ENCODE data around the gene UBD. TPM values are rescaled to one million over a fixed set of nuclear protein-coding genes. Genes with fewer than 3 reads are reported as not detected.

The UBD gene
- total RNA-seq, 1 experiment from 2014 or later: not detected

- Histone ChIP-seq H4K20me1 (ENCODE audit: insufficient read depth) (no peaks in the 10 kb centered on the region), H3K36me3 (ENCODE audit: control insufficient read depth in 1 of 2, insufficient read depth in 2 of 2, low read length in 2 of 2) (no peaks in the 10 kb centered on the region), H3K79me2 (ENCODE audit: insufficient read depth, low read length) (no peaks in the 10 kb centered on the region), H2AFZ (ENCODE audit: low read depth, low read length, poor library complexity, severe bottlenecking) (no peak overlapping the region), H3K9me2 (ENCODE audit: insufficient read depth) (no peaks in the 10 kb centered on the region), H3K4me1 (ENCODE audit: control insufficient read depth in 1 of 2, insufficient read depth in 2 of 2, low read length in 2 of 2) (no peaks in the 10 kb centered on the region), H3K27ac (ENCODE audit: low read depth, low read length) (no peak overlapping the region), H3K27me3 (ENCODE audit: insufficient read depth, low read length) (peaks cover 4% of the 10 kb centered on the region; the same call in 1 of the 2 replicates), H3K4me2 (ENCODE audit: low read length) (no peak overlapping the region), H3K9ac (ENCODE audit: low read length) (no peak overlapping the region), H3K9me3 (ENCODE audit: control insufficient read depth in 1 of 2, insufficient read depth in 1 of 2, low read depth in 1 of 2, low read length in 2 of 2) (no peaks in the 10 kb centered on the region), H3K4me3 (replicated peaks in 1 of 2; ENCODE audit: low read depth in 1 of 2, low read length in 2 of 2) (no peak overlapping the region)
- ATAC-seq: no peak
- no peak for DNase-seq (ENCODE audit: low read depth, low spot score)
- POLR2A ChIA-PET: no interaction called here
- CTCF ChIA-PET: no interaction called here
- intact Hi-C loops (cut with micrococcal nuclease): no loop called here
- RAD21 ChIA-PET (ENCODE audit: low non-redundant PET in 1 of 2, low total read pairs in 2 of 2, uncharacterized antibody in 2 of 2, unreplicated experiment in 2 of 2): no interaction called here
- no TSS peak for BruUV-seq (replicated peaks)
- TF ChIP-seq EGR1 (IDR thresholded peaks at IDR 0.05; ENCODE audit: low read depth) (no peak), YY1 (IDR thresholded peaks at IDR 0.05; ENCODE audit: extremely low read depth, insufficient replicate concordance, low read depth, low read length) (no peak), EZH2phosphoT487 (IDR thresholded peaks at IDR 0.05; ENCODE audit: borderline replicate concordance) (no peak), CEBPB (IDR thresholded peaks at IDR 0.05; ENCODE audit: low read depth) (no peak)
These were observed 7.3 kb upstream of the UBD start for GRCh38 chr6:29566856-29567255.

- POLR2A ChIA-PET: no interaction called here
- no peaks in the 10 kb centered on the region for H3K27me3 ChIP-seq (ENCODE audit: insufficient read depth, low read length)
- intact Hi-C loops (cut with micrococcal nuclease): no loop called here
These were observed 5.3 kb upstream of the UBD start for GRCh38 chr6:29564875-29565274.

More at GRCh38 chr6:29564875-29565274, 5.3 kb upstream of the UBD start:
- ChIA-PET CTCF (no interaction called here), RAD21 (ENCODE audit: low non-redundant PET in 1 of 2, low total read pairs in 2 of 2, uncharacterized antibody in 2 of 2, unreplicated experiment in 2 of 2) (no interaction called here)
- DNase-seq (ENCODE audit: low read depth, low spot score) (no peak), ATAC-seq (no peak)
- no peaks in the 10 kb centered on the region for H3K4me1 ChIP-seq (ENCODE audit: control insufficient read depth in 1 of 2, insufficient read depth in 2 of 2, low read length in 2 of 2)
- no peak overlapping the region for H3K27ac ChIP-seq (ENCODE audit: low read depth, low read length)
- H4K20me1 ChIP-seq (ENCODE audit: insufficient read depth): no peaks in the 10 kb centered on the region
- H2AFZ ChIP-seq (ENCODE audit: low read depth, low read length, poor library complexity, severe bottlenecking): no peak overlapping the region
- no peak overlapping the region for H3K9ac ChIP-seq (ENCODE audit: low read length)
- no peaks in the 10 kb centered on the region for H3K9me3 ChIP-seq (ENCODE audit: control insufficient read depth in 1 of 2, insufficient read depth in 1 of 2, low read depth in 1 of 2, low read length in 2 of 2)
- no peaks in the 10 kb centered on the region for H3K36me3 ChIP-seq (ENCODE audit: control insufficient read depth in 1 of 2, insufficient read depth in 2 of 2, low read length in 2 of 2)
- no peak overlapping the region for H3K4me2 ChIP-seq (ENCODE audit: low read length)
- no peaks in the 10 kb centered on the region for H3K9me2 ChIP-seq (ENCODE audit: insufficient read depth)
- BruUV-seq (replicated peaks): no TSS peak
- H3K4me3 ChIP-seq (replicated peaks in 1 of 2; ENCODE audit: low read depth in 1 of 2, low read length in 2 of 2): no peak overlapping the region
- H3K79me2 ChIP-seq (ENCODE audit: insufficient read depth, low read length): no peaks in the 10 kb centered on the region
- TF ChIP-seq ZFX (IDR thresholded peaks at IDR 0.05): no peak

Measured in HCT116 (cell line).